ENCODE measurements around the gene COL7A1.

COL7A1 gene

DNA sequence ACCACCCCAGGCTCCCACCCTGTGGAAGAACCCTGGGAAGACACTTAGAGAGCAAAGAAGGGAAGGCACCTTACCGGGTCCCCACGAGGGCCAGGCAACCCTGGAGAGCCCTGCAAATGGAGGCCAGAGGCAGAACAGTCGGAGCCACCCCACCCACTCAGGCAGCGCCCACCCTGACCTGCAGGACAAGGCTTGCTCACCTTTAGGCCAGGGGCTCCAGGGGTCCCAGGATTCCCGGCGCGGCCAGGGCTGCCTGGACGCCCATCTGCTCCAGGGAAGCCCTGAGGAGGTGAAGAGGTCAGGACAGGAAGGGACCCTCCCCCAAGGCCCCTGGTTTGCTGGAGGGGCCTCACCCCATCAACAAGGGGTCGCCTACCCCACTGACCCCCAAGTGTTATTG lies 10.3 kb downstream of the COL7A1 start:
- in situ Hi-C loops (cut with HindIII; ENCODE audit: low sequenced_read_pairs), result no loop called here
- TF ChIP-seq, protein P1, sequence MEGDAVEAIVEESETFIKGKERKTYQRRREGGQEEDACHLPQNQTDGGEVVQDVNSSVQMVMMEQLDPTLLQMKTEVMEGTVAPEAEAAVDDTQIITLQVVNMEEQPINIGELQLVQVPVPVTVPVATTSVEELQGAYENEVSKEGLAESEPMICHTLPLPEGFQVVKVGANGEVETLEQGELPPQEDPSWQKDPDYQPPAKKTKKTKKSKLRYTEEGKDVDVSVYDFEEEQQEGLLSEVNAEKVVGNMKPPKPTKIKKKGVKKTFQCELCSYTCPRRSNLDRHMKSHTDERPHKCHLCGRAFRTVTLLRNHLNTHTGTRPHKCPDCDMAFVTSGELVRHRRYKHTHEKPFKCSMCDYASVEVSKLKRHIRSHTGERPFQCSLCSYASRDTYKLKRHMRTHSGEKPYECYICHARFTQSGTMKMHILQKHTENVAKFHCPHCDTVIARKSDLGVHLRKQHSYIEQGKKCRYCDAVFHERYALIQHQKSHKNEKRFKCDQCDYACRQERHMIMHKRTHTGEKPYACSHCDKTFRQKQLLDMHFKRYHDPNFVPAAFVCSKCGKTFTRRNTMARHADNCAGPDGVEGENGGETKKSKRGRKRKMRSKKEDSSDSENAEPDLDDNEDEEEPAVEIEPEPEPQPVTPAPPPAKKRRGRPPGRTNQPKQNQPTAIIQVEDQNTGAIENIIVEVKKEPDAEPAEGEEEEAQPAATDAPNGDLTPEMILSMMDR (IDR thresholded peaks at IDR 0.05; ENCODE audit: low read depth, low read length), result no peak
- no peak for DNase-seq (ENCODE audit: low read depth, low spot score)
- H3K4me3 ChIP-seq (ENCODE audit: low read depth, low read length), result no peak overlapping the region

DNA sequence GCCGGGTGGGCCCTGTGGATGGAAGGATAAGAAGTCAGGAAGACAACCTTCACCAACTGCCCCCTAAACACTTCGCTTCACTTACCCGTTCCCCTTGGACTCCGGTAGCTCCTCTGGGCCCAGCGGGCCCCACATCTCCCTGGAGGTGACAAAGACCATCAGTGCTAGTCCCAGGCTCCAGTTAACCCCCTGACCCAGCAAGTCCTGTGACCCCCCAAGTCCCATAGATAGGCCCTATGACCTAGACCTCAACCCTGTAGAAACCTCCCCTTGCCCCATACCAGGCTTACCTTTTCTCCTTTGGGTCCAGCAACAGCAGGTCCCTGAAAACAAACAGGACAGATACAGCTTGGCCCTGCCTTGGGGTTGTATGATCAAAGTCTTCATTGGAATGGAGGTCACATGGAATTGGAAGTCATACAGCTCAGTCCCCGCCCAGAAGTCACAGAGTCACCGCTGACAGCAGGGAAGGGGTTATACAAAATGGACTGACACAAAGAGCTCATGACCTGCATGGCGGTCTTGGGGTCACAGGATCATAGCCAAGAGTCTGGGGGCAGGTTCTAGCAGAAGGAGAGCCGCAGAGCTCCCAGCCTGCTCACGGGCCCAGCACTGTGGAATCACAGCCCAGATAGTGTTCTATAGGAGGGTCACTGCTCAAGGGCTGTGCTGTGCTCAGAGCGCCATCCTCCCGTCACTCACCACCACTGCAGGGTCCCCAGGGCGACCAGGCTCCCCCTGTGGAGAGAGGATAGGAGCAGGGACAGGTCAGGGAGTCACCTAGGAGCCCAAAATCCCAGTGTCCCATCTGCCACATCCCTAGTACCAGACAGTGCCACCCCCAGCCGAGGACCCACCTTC lies 13.3 kb downstream of the COL7A1 start:
- in situ Hi-C loops (cut with HindIII; ENCODE audit: low sequenced_read_pairs), result no loop called here
- TF ChIP-seq, protein P1 (IDR thresholded peaks at IDR 0.05; ENCODE audit: low read depth, low read length), result no peak
- H3K4me3 ChIP-seq (ENCODE audit: low read depth, low read length), result no peak overlapping the region
- no peak for DNase-seq (ENCODE audit: low read depth, low spot score)

DNA sequence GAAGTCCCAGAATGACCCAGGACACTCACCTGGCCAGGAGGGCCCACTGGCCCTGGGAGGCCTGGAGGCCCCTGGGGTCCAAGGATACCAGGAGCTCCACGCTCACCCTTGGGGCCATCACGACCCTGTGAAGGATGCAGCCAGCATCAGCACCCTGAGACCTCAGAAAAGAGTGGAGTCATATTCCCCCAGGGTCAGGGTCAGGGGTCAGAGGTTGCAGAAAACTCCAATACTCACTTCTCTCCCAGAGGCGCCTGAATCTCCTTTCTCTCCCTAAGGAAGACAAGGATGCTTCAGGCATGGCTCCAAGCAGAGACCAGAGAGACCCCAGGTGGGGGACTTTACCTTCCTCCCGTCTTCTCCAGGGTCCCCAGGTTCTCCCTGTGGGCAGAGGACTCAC lies 18.5 kb downstream of the COL7A1 start:
- in situ Hi-C loops (cut with HindIII; ENCODE audit: low sequenced_read_pairs), result no loop called here
- TF ChIP-seq, protein P1 (IDR thresholded peaks at IDR 0.05; ENCODE audit: low read depth, low read length), result no peak
- DNase-seq (ENCODE audit: low read depth, low spot score), result no peak

DNA sequence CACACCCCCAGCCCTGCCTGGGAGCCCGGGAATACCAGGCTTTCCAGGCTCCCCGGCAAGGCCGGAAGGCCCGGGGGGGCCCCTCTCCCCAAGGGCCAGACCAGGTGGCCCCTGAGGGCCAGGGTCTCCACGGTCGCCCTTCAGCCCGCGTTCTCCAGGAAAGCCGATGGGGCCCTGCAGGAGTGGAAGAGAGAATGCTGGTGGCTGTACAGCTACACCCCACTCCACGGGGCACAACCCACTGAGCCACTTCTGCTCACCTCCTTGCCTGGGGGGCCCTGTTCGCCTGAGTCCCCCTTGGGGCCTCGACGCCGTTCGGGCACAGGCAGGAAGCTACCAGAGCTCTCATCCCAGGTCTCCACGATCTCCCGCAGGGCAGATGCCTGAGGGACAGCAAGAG lies 19.8 kb downstream of the COL7A1 start:
- DNase-seq (ENCODE audit: low read depth, low spot score), result no peak
- no peak overlapping the region for H3K4me3 ChIP-seq (ENCODE audit: low read depth, low read length)
- TF ChIP-seq, protein P1 (IDR thresholded peaks at IDR 0.05; ENCODE audit: low read depth, low read length), result no peak
- in situ Hi-C loops (cut with HindIII; ENCODE audit: low sequenced_read_pairs), result no loop called here

More for the DNA sequence above, 18.5 kb downstream of the COL7A1 start:
- H3K4me3 ChIP-seq (ENCODE audit: low read depth, low read length), result no peak overlapping the region

DNA sequence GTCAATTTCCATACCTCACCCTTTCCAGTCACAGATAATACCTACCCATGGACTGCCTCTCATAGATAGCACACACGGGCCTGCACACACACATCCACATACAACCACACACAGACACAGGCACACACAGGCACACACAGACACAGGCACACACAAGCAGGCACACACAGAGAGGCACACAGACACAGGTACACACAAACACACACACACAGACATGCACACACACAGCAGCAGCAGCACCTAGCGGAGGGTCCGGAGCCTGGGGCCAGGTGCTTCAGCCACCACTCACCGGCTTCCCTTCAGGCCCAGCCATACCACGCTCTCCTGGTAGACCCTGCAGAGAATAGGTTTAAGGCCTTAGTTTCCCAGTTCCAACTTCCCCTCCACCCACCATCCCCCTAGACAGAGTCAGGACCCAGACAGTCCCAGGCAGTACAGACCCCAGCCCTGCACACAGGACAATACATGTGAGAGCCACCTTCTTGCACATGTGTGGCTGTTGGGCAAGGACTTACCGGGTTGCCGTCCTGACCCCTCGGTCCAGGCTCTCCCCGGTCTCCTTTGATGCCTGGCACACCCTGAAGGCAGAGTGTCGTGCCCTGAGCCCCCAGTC lies 21.1 kb downstream of the COL7A1 start:
- H3K4me3 ChIP-seq (ENCODE audit: low read depth, low read length), result no peak overlapping the region
- DNase-seq (ENCODE audit: low read depth, low spot score), result no peak
- in situ Hi-C loops (cut with HindIII; ENCODE audit: low sequenced_read_pairs), result no loop called here
- TF ChIP-seq, protein P1 (IDR thresholded peaks at IDR 0.05; ENCODE audit: low read depth, low read length), result no peak

DNA sequence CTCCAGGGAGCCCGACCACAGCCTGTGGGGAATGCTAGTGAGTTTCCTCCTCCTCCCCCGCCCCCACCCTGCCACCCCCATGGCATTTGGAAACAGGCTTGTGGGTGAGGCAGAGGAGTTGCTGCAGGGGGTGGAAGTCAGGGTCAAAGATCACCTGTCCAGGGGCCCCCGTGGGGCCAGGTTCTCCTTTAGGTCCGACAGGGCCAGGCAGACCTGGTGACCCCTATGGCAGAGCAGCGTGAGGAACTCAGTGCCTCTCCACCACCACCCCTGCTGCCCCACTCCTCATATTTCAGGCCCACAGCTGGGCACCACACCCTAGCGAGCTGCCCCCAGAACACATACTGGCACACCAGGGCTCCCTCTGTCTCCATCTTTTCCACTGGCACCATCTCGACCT lies 22.6 kb downstream of the COL7A1 start:
- TF ChIP-seq, protein P1 (IDR thresholded peaks at IDR 0.05; ENCODE audit: low read depth, low read length), result no peak
- in situ Hi-C loops (cut with HindIII; ENCODE audit: low sequenced_read_pairs), result no loop called here
- H3K4me3 ChIP-seq (ENCODE audit: low read depth, low read length), result no peak overlapping the region

More for the DNA sequence above, 22.6 kb downstream of the COL7A1 start:
- DNase-seq (ENCODE audit: low read depth, low spot score), result no peak
